Cardiac fibroblast (primary cell): Measurements from ENCODE around the gene DKK3.

Source experiments
- DNase-seq, 2 donors: peaks; one replicate each; pipeline versions ENCODE4 v3.0.0 to v3.0.0-alpha.2; 2010; ENCODE audit warnings: low read depth in 2 of 2
- H3K4me3 ChIP-seq, 2 donors: replicated peaks in 1 of 2; 1 replicate in 1 of 2; 2 replicates in 1 of 2; pipeline ENCODE4 v1.5.1; 2011; ENCODE audit warnings: low read depth in 2 of 2, low read length in 2 of 2, mild to moderate bottlenecking in 2 of 2, moderate library complexity in 1 of 2
- TF ChIP-seq, protein P1 (sequence below): IDR thresholded peaks from one replicate; pipeline ENCODE4 v1.5.1; 2011; ENCODE audit warnings: low read depth, mild to moderate bottlenecking, low read length, inconsistent platforms

Gene DKK3

DNA sequence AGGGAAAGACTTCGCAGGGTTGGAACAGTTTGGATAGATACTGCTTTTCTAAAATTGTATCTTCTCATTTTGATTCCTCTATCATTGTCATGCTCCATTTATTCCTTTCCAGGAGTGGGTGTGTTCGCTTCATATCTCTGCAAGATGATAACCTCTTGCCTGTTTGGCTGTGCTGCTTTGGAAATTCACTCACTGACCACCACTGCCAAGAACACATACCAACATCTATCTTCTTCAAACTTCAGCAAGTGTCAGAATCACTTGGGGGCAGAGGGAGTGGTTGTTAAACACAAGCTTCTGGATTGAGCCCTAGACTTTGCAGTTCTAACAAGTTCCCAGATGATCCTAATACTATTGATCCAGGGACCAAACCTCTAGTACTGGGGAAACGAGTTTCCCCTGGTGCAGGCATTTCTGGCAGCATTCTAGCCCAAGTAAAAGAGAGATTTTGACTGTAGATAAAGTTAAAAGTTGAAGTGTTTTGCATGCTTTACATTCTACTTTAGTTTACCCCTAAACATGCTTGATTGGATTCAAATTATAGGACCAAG, 11.5 kb upstream of the DKK3 start:
- no peak overlapping the region for H3K4me3 ChIP-seq
- peak in 1 of 2 donors; percentile 35 for DNase-seq
- TF ChIP-seq, protein P1, sequence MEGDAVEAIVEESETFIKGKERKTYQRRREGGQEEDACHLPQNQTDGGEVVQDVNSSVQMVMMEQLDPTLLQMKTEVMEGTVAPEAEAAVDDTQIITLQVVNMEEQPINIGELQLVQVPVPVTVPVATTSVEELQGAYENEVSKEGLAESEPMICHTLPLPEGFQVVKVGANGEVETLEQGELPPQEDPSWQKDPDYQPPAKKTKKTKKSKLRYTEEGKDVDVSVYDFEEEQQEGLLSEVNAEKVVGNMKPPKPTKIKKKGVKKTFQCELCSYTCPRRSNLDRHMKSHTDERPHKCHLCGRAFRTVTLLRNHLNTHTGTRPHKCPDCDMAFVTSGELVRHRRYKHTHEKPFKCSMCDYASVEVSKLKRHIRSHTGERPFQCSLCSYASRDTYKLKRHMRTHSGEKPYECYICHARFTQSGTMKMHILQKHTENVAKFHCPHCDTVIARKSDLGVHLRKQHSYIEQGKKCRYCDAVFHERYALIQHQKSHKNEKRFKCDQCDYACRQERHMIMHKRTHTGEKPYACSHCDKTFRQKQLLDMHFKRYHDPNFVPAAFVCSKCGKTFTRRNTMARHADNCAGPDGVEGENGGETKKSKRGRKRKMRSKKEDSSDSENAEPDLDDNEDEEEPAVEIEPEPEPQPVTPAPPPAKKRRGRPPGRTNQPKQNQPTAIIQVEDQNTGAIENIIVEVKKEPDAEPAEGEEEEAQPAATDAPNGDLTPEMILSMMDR, result no peak

GRCh38 chr11:12019337-12019736, 10.9 kb upstream of the DKK3 start:
- TF ChIP-seq, protein P1, result no peak
- peak in 1 of 2 donors; percentile 83 for DNase-seq
- H3K4me3 ChIP-seq, result no peak overlapping the region

GRCh38 chr11:12017865-12018453, 9.5 kb upstream of the DKK3 start:
- H3K4me3 ChIP-seq, result no peak overlapping the region
- TF ChIP-seq, protein P1, result no peak
- DNase-seq, result peak; percentile 37 to 50

GRCh38 chr11:12017243-12017678, 8.8 kb upstream of the DKK3 start:
- TF ChIP-seq, protein P1, result no peak
- no peak overlapping the region for H3K4me3 ChIP-seq
- peak; percentile 93 to 94 for DNase-seq

DNA sequence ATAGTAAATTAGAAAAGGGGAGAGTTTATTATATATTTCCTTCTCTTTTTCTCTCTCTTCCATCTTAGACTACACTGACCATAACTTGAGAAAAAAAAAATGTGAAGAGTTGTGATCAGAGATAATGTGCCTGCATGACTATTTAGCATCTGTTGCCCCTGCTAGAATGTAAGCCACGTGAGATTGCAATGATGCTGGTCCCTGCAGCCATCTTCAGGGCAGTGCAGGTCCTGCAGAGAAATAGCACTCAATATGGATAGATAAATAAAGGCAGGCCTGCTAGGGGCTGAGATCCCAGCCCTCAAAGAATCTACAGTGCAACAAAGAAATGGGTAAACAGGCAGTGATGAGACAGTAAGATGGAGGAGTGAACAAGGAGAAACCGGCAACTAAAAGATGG, 7.8 kb upstream of the DKK3 start:
- TF ChIP-seq, protein P1, result no peak
- H3K4me3 ChIP-seq, result no peak overlapping the region
- no peak for DNase-seq

DNA sequence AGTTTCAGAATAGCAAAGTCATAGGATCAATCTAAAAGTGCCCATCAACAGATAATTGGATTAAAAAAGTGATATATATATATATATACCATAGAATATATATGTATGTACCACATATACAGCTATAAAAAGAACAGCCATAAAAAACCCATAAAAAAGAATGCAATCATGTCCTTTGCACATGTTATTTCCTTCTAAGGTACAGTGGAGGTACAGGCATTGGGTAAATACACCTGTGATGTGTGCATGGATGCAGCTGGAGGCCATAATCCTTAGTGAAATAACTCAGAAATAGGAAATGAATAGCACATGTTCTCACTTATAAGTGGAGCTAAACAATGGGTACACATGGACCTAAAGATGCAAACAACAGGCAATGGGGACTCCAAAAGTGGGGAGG, 7.1 kb upstream of the DKK3 start:
- TF ChIP-seq, protein P1, result no peak
- no peak for DNase-seq
- H3K4me3 ChIP-seq, result no peak overlapping the region
